SK-N-SH treated with all-trans-retinoic acid at 6 μM for 48 hours (cell line): ENCODE results near the gene ROBO2.

Experiments used
- ATAC-seq: fragments of 200-7000 bp; cut with Tn5 transposase; 3 replicates; pipeline ENCODE4 v1.9.1; 2020; ENCODE audit warnings: mild to moderate bottlenecking, moderate library complexity
- ARNTL ChIP-seq: fragments of 450-650 bp; formaldehyde crosslinking; IDR thresholded peaks from 2 replicates; pipeline ENCODE4 v1.5.0; 2020; ENCODE audit warnings: low read depth, mild to moderate bottlenecking, moderate library complexity, borderline replicate concordance
- BACH2 ChIP-seq: fragments of 250-450 bp; sonication (Bioruptor Pico); IDR thresholded peaks from 2 replicates; pipeline ENCODE4 v1.9.0; 2021; ENCODE audit warnings: mild to moderate bottlenecking, borderline replicate concordance
- CREB5 ChIP-seq: fragments of 250-450 bp; sonication (Bioruptor Pico); IDR thresholded peaks from 2 replicates; pipeline ENCODE4 v1.5.1; 2020; ENCODE audit warnings: low read depth, mild to moderate bottlenecking, moderate library complexity
- CSDC2 ChIP-seq: fragments of 250-450 bp; sonication (Bioruptor Pico); IDR thresholded peaks from 2 replicates; pipeline ENCODE4 v1.5.0; 2020; ENCODE audit warnings: mild to moderate bottlenecking, moderate library complexity
- ESRRG ChIP-seq: fragments of 250-450 bp; sonication (Bioruptor Pico); IDR thresholded peaks from 2 replicates; pipeline ENCODE4 v1.6.1; 2021; ENCODE audit warnings: mild to moderate bottlenecking
- GLIS3 ChIP-seq: fragments of 250-450 bp; sonication (Bioruptor Pico); IDR thresholded peaks from 2 replicates; pipeline ENCODE4 v1.5.0; 2020; ENCODE audit warnings: mild to moderate bottlenecking, moderate library complexity
- ISL1 ChIP-seq: fragments of 250-450 bp; sonication (Bioruptor Pico); IDR thresholded peaks from 2 replicates; pipeline ENCODE4 v2.1.2; 2022; ENCODE audit warnings: mild to moderate bottlenecking, moderate library complexity
- POU6F1 ChIP-seq: fragments of 250-450 bp; sonication (Bioruptor Pico); IDR thresholded peaks from 2 replicates; pipeline ENCODE4 v1.8.0; 2021; ENCODE audit warnings: low read depth, mild to moderate bottlenecking, moderate library complexity, borderline replicate concordance
- PPARA ChIP-seq: fragments of 250-450 bp; sonication (Bioruptor Pico); IDR thresholded peaks from 2 replicates; pipeline ENCODE4 v1.5.0; 2020; ENCODE audit warnings: mild to moderate bottlenecking, borderline replicate concordance
- RARB ChIP-seq: fragments of 250-450 bp; sonication (Bioruptor Pico); IDR thresholded peaks from 2 replicates; pipeline ENCODE4 v1.8.0; 2021; ENCODE audit warnings: mild to moderate bottlenecking, moderate library complexity
- SNAI2 ChIP-seq: fragments of 250-450 bp; sonication (Bioruptor Pico); IDR thresholded peaks from 2 replicates; pipeline ENCODE4 v1.5.0; 2020; ENCODE audit warnings: mild to moderate bottlenecking, moderate library complexity
- TCF4 ChIP-seq: fragments of 250-450 bp; sonication (Bioruptor Pico); IDR thresholded peaks from 2 replicates; pipeline ENCODE4 v1.8.0; 2021; ENCODE audit warnings: mild to moderate bottlenecking, moderate library complexity, borderline replicate concordance
- TOX ChIP-seq: fragments of 250-450 bp; sonication (Bioruptor Pico); IDR thresholded peaks from 2 replicates; pipeline ENCODE4 v1.8.0; 2021; ENCODE audit warnings: mild to moderate bottlenecking, moderate library complexity, borderline replicate concordance
- ZC3H10 ChIP-seq: fragments of 250-450 bp; sonication (Bioruptor Pico); IDR thresholded peaks from 2 replicates; pipeline ENCODE4 v1.5.1; 2021; ENCODE audit warnings: mild to moderate bottlenecking, moderate library complexity
- ZFP3 ChIP-seq: fragments of 250-450 bp; sonication (Bioruptor Pico); IDR thresholded peaks from 2 replicates; pipeline ENCODE4 v1.5.0; 2020; ENCODE audit warnings: mild to moderate bottlenecking, moderate library complexity
- ZFP30 ChIP-seq: fragments of 450-650 bp; formaldehyde crosslinking; IDR thresholded peaks from 2 replicates; pipeline ENCODE4 v1.5.0; 2022; ENCODE audit warnings: mild to moderate bottlenecking, moderate library complexity
- ZNF70 ChIP-seq: fragments of 450-650 bp; formaldehyde crosslinking; IDR thresholded peaks from 2 replicates; pipeline ENCODE4 v1.5.0; 2020; ENCODE audit warnings: mild to moderate bottlenecking, moderate library complexity
- ZNF8 ChIP-seq: fragments of 450-650 bp; formaldehyde crosslinking; IDR thresholded peaks from 2 replicates; pipeline ENCODE4 v1.5.0; 2020; ENCODE audit warnings: mild to moderate bottlenecking, moderate library complexity
- TF ChIP-seq, protein P1 (sequence below): fragments of 250-450 bp; sonication (Bioruptor Pico); IDR thresholded peaks from 2 replicates; pipeline ENCODE4 v1.5.1; 2021; ENCODE audit warnings: mild to moderate bottlenecking, moderate library complexity
- TF ChIP-seq, protein P2 (sequence below): fragments of 250-450 bp; sonication (Bioruptor Pico); IDR thresholded peaks from 2 replicates; pipeline ENCODE4 v1.5.0; 2020; ENCODE audit warnings: mild to moderate bottlenecking, moderate library complexity
- TF ChIP-seq, protein P3 (sequence below): fragments of 250-450 bp; sonication (Bioruptor Pico); IDR thresholded peaks from 2 replicates; pipeline ENCODE4 v1.8.0; 2020; ENCODE audit warnings: mild to moderate bottlenecking, moderate library complexity, borderline replicate concordance

The ROBO2 gene

DNA sequence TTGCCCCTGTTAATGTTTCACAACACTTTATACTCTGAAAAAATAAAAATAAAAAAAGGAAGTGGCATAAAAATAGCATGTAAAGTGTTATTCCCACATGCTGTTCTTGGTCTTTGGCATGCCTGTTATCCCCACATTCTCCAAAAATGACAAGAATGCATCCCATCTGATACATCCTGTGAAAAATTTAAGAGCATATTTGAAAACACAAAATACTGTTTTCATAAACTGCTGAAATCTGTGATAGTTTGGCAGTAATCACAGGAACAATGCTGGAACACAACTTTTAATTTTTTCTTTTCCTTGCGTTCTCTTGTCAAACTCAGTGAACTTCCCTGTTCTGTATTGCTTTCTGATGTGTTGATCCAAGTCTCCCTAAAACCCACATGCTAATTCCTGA lies 288.8 kb downstream of the ROBO2 start:
- TF ChIP-seq CSDC2 (CRISPR knock-in tag) (no peak), BACH2 (CRISPR knock-in tag) (no peak), ZNF8 (no peak), SNAI2 (no peak), CREB5 (CRISPR knock-in tag) (no peak), PPARA (CRISPR knock-in tag) (no peak), ISL1 (CRISPR knock-in tag) (no peak), ZFP30 (CRISPR knock-in tag) (no peak), ZNF70 (no peak), TCF4 (CRISPR knock-in tag) (no peak), ARNTL (CRISPR knock-in tag) (no peak), RARB (no peak)
- TF ChIP-seq, protein P1, sequence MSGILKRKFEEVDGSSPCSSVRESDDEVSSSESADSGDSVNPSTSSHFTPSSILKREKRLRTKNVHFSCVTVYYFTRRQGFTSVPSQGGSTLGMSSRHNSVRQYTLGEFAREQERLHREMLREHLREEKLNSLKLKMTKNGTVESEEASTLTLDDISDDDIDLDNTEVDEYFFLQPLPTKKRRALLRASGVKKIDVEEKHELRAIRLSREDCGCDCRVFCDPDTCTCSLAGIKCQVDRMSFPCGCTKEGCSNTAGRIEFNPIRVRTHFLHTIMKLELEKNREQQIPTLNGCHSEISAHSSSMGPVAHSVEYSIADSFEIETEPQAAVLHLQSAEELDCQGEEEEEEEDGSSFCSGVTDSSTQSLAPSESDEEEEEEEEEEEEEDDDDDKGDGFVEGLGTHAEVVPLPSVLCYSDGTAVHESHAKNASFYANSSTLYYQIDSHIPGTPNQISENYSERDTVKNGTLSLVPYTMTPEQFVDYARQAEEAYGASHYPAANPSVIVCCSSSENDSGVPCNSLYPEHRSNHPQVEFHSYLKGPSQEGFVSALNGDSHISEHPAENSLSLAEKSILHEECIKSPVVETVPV (CRISPR knock-in tag): no peak
- no peak for ATAC-seq

DNA sequence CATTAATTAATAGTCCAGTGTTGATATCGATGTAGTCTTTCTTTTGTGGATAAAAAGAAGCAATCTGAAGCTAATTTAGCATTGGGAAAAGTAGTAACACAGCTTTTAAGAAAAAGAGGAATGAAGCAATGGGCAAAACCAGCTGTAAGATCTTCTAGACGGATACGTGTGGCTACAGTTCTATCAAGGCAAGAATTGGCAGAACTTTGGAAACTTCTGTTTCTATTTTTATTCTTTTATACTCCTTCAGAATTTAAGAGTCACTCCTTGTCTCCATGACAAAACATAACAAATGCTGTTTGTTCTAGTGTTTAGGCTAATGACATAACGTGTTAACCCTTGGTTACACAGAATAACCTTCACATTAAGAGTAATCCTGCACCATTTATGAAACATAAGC lies 289.2 kb downstream of the ROBO2 start:
- TF ChIP-seq ZFP3 (no peak), TCF4 (CRISPR knock-in tag) (no peak), CSDC2 (CRISPR knock-in tag) (no peak), CREB5 (CRISPR knock-in tag) (no peak), BACH2 (CRISPR knock-in tag) (no peak), ARNTL (CRISPR knock-in tag) (no peak), POU6F1 (CRISPR knock-in tag) (no peak), ESRRG (CRISPR knock-in tag) (no peak), GLIS3 (CRISPR knock-in tag) (no peak), TOX (CRISPR knock-in tag) (no peak), ZNF8 (no peak)
- TF ChIP-seq, all 23 proteins: peak for 0
- ATAC-seq: no peak

- no peak for ATAC-seq
- TF ChIP-seq PPARA (CRISPR knock-in tag): no peak
These were observed 298.3 kb downstream of the ROBO2 start for GRCh38 chr3:77338195-77338594.

- TF ChIP-seq TCF4 (CRISPR knock-in tag) (no peak), ZFP30 (CRISPR knock-in tag) (no peak), CSDC2 (CRISPR knock-in tag) (no peak), POU6F1 (CRISPR knock-in tag) (no peak), ARNTL (CRISPR knock-in tag) (no peak), ZC3H10 (CRISPR knock-in tag) (no peak), BACH2 (CRISPR knock-in tag) (no peak)
- no peak for ATAC-seq
These were observed 302.1 kb downstream of the ROBO2 start for GRCh38 chr3:77342027-77342426.

- no peak for ATAC-seq
- TF ChIP-seq BACH2 (CRISPR knock-in tag) (no peak), CSDC2 (CRISPR knock-in tag) (no peak), ZC3H10 (CRISPR knock-in tag) (no peak), TOX (CRISPR knock-in tag) (no peak), SNAI2 (no peak), PPARA (CRISPR knock-in tag) (no peak), ESRRG (CRISPR knock-in tag) (no peak), TCF4 (CRISPR knock-in tag) (no peak), ZNF8 (no peak), ISL1 (CRISPR knock-in tag) (no peak)
- TF ChIP-seq, protein P2, sequence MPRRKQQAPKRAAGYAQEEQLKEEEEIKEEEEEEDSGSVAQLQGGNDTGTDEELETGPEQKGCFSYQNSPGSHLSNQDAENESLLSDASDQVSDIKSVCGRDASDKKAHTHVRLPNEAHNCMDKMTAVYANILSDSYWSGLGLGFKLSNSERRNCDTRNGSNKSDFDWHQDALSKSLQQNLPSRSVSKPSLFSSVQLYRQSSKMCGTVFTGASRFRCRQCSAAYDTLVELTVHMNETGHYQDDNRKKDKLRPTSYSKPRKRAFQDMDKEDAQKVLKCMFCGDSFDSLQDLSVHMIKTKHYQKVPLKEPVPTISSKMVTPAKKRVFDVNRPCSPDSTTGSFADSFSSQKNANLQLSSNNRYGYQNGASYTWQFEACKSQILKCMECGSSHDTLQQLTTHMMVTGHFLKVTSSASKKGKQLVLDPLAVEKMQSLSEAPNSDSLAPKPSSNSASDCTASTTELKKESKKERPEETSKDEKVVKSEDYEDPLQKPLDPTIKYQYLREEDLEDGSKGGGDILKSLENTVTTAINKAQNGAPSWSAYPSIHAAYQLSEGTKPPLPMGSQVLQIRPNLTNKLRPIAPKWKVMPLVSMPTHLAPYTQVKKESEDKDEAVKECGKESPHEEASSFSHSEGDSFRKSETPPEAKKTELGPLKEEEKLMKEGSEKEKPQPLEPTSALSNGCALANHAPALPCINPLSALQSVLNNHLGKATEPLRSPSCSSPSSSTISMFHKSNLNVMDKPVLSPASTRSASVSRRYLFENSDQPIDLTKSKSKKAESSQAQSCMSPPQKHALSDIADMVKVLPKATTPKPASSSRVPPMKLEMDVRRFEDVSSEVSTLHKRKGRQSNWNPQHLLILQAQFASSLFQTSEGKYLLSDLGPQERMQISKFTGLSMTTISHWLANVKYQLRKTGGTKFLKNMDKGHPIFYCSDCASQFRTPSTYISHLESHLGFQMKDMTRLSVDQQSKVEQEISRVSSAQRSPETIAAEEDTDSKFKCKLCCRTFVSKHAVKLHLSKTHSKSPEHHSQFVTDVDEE: no peak
- TF ChIP-seq, protein P3, sequence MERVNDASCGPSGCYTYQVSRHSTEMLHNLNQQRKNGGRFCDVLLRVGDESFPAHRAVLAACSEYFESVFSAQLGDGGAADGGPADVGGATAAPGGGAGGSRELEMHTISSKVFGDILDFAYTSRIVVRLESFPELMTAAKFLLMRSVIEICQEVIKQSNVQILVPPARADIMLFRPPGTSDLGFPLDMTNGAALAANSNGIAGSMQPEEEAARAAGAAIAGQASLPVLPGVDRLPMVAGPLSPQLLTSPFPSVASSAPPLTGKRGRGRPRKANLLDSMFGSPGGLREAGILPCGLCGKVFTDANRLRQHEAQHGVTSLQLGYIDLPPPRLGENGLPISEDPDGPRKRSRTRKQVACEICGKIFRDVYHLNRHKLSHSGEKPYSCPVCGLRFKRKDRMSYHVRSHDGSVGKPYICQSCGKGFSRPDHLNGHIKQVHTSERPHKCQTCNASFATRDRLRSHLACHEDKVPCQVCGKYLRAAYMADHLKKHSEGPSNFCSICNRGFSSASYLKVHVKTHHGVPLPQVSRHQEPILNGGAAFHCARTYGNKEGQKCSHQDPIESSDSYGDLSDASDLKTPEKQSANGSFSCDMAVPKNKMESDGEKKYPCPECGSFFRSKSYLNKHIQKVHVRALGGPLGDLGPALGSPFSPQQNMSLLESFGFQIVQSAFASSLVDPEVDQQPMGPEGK (CRISPR knock-in tag): no peak
These were observed 302.8 kb downstream of the ROBO2 start for GRCh38 chr3:77342688-77343087.
